ENCODE results near the gene RNF125. TPM values are rescaled to one million over a fixed set of nuclear protein-coding genes. Genes with fewer than 3 reads are reported as not detected.

The RNF125 gene
- 8.1 TPM for total RNA-seq
- long read RNA-seq, full-length matches to known transcripts: 12 of 14 reads
- long read RNA-seq, partial matches to known transcripts: 1 of 14 reads
- long read RNA-seq, other reads (novel, unspliced or antisense): 1 of 14 reads

- peak; percentile 89 for DNase-seq
- Histone ChIP-seq H3K4me1 (peaks cover 22% of the 10 kb centered on the region), H3K27me3 (ENCODE audit: low read depth) (no peaks in the 10 kb centered on the region), H3K27ac (peak within 1 kb of the TSS; percentile 89), H3K36me3 (no peaks in the 10 kb centered on the region), H3K9me3 (no peaks in the 10 kb centered on the region), H3K4me3 (peak within 1 kb of the TSS; percentile 75)
- intact Hi-C loops (cut with DNase I): no loop called here
- TF ChIP-seq, protein P1, sequence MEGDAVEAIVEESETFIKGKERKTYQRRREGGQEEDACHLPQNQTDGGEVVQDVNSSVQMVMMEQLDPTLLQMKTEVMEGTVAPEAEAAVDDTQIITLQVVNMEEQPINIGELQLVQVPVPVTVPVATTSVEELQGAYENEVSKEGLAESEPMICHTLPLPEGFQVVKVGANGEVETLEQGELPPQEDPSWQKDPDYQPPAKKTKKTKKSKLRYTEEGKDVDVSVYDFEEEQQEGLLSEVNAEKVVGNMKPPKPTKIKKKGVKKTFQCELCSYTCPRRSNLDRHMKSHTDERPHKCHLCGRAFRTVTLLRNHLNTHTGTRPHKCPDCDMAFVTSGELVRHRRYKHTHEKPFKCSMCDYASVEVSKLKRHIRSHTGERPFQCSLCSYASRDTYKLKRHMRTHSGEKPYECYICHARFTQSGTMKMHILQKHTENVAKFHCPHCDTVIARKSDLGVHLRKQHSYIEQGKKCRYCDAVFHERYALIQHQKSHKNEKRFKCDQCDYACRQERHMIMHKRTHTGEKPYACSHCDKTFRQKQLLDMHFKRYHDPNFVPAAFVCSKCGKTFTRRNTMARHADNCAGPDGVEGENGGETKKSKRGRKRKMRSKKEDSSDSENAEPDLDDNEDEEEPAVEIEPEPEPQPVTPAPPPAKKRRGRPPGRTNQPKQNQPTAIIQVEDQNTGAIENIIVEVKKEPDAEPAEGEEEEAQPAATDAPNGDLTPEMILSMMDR (IDR thresholded peaks at IDR 0.05): no peak
- ATAC-seq: peak; percentile 95 to 96
These were observed at the start of gene RNF125 for GRCh38 chr18:32018331-32019250. Gene RNF125 (plus strand): TSS chr18:32018825. CDS start chr18:32018864, 39 bp downstream.

- no peak overlapping the region for H3K4me3 ChIP-seq
- no peaks in the 10 kb centered on the region for H3K4me1 ChIP-seq
- H3K36me3 ChIP-seq: no peaks in the 10 kb centered on the region
- no peak for DNase-seq
- peaks cover 27% of the 10 kb centered on the region for H3K9me3 ChIP-seq
- no peak overlapping the region for H3K27ac ChIP-seq
- H3K27me3 ChIP-seq (ENCODE audit: low read depth): no peaks in the 10 kb centered on the region
- no peak for ATAC-seq
- TF ChIP-seq, protein P1 (IDR thresholded peaks at IDR 0.05): no peak
- intact Hi-C loops (cut with DNase I): no loop called here
These were observed 48.0 kb upstream of the RNF125 start for GRCh38 chr18:31970617-31971016.

DNA sequence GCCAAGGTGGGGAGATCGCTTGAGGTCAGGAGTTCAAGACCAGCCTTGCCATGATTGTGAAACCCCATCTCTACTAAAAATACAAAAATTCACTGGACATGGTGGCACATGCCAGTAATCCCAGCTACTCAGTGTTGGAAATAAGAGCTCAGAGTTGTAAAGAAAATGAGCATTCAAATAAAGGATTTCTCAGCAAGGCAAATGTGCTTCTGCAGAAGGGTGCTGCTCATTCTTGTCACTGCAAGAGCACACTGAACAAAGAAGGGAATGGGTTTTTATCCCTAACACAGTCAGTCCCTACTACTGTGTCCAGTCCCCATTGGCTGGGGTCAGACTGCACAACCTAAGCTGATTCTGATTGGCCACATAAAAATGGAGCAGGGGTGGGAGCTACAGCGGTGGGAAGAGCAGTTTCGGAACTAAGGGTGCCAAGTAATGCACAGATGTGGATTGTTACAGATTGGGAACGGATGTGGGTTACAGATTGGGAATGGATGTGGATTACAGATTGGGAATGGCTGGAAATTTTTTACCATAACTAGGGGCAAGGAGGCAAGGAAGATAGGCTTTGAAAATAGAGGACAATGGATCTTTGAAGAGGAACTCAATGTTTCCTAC lies 44.6 kb upstream of the RNF125 start:
- TF ChIP-seq, protein P1 (IDR thresholded peaks at IDR 0.05): no peak
- DNase-seq (no peak), ATAC-seq (no peak)
- Histone ChIP-seq H3K4me3 (no peak overlapping the region), H3K36me3 (no peaks in the 10 kb centered on the region), H3K4me1 (no peaks in the 10 kb centered on the region), H3K27me3 (ENCODE audit: low read depth) (no peaks in the 10 kb centered on the region), H3K9me3 (peaks cover 27% of the 10 kb centered on the region), H3K27ac (no peak overlapping the region)
- intact Hi-C loops (cut with DNase I): no loop called here

DNA sequence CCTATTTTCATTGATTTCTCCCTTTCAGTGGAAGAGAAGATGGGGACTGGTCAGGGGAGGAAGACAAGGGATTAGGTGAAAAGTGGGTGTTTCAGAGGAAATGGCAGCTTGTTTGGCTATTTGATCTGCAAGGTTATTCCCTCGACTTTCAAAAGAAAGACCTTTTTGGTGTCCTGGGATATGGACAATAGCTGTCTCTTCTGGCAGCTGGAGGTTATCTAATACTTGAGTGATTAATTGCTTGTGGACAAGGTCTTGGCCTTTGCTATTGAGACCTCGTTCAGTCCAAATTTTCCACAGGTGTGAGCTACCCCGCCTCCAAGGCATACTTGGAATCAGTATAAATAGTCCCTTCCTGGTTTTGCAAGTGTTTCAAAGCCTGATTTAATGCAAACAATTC lies 42.4 kb upstream of the RNF125 start:
- Histone ChIP-seq H3K27me3 (ENCODE audit: low read depth) (no peaks in the 10 kb centered on the region), H3K27ac (no peak overlapping the region), H3K4me1 (no peaks in the 10 kb centered on the region), H3K9me3 (peaks cover 27% of the 10 kb centered on the region), H3K36me3 (no peaks in the 10 kb centered on the region), H3K4me3 (no peak overlapping the region)
- DNase-seq (no peak), ATAC-seq (no peak)
- TF ChIP-seq, protein P1 (IDR thresholded peaks at IDR 0.05): no peak
- intact Hi-C loops (cut with DNase I): no loop called here

DNA sequence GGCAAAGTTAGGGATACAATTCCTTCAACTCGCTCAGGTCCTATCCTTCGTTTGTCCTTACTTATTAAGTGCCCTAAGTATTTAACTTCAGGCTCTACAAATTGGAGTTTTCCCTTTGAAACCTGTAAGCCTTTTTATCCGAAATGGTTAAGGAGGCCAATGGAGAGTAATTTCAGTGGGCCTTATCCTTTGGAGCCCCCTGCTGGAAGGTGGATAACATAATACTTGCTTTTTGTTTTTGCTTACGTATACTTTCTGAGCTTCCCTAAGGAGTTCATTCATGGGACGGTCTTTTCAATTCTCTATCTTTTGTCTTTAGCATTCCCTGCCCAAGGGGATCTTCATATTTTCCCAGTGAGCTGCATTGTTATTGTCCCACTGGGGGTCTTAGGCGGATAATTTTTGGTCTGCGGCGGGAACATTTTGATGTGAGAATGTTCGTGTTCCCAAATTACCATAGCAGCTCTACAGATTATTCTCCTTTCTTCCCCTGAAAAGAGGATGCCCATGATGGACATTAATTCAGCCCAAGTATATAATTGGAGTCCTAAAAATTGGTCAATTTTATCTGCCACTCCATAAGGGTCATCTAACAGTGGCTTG lies 41.3 kb upstream of the RNF125 start:
- Histone ChIP-seq H3K4me3 (no peak overlapping the region), H3K9me3 (peaks cover 27% of the 10 kb centered on the region), H3K36me3 (no peaks in the 10 kb centered on the region), H3K4me1 (no peaks in the 10 kb centered on the region), H3K27me3 (ENCODE audit: low read depth) (no peaks in the 10 kb centered on the region), H3K27ac (no peak overlapping the region)
- DNase-seq (no peak), ATAC-seq (peak; percentile 67 to 79)
- intact Hi-C loops (cut with DNase I): no loop called here
- TF ChIP-seq, protein P1 (IDR thresholded peaks at IDR 0.05): peak; percentile 66

Data from lower lobe of right lung (tissue), 2 donors.